Activated CD4-positive, alpha-beta T cell treated with anti-CD3 and anti-CD28 coated beads, Interleukin-2, amount 50 U/mL, for 1 hour (primary cell): Measurements from ENCODE around the gene RPLP1.
A peak's percentile ranks its signal among the peaks of the same experiment; 100 is the strongest.

Experiments used
- DNase-seq: peaks from one replicate; pipeline ENCODE4 v3.0.0-alpha.2; 2020

The RPLP1 gene

GRCh38 chr15:69452692-69453521, at the start of gene RPLP1:
Gene RPLP1 (plus strand): TSS chr15:69452818. CDS start chr15:69452949, 131 bp downstream.
- DNase-seq: peak; percentile 96

DNA sequence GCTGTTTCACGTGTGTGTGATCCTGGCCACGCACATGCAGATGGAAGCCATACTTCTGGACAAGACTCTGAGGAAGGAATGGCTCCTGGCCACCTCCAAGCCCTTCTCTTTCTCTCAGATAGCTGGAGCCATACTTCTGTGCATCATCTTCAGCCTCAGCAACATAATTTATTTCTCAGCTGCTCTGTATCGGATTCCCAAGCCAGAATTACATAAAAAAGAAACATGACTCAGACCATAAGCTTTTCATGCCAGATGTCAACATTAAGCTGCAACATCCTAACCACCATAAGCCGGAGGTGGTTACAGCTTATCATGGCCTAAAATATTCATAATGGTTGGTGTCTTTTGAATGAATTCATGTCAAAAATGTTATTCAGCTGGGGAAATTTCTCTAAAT, 49.0 kb upstream of the RPLP1 start:
- no peak for DNase-seq

DNA sequence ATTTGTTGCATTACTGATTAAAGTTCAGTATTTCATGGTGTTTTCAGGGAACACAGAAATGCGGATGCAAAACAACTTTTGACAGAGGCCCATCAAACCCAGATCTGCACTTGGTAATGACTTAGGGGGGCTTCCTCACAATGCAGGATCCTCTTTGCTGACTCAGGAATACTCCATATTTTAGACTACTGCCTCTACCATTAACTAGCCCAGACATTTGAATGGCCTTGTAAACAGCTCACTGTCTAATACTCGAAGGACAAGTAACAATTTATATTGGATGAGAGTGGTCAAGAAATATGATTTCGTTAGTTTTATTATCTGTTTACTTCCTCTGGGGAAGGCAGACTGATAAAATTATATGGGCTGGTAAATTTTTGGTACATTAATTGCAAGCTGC, 47.5 kb upstream of the RPLP1 start:
- DNase-seq: no peak

DNA sequence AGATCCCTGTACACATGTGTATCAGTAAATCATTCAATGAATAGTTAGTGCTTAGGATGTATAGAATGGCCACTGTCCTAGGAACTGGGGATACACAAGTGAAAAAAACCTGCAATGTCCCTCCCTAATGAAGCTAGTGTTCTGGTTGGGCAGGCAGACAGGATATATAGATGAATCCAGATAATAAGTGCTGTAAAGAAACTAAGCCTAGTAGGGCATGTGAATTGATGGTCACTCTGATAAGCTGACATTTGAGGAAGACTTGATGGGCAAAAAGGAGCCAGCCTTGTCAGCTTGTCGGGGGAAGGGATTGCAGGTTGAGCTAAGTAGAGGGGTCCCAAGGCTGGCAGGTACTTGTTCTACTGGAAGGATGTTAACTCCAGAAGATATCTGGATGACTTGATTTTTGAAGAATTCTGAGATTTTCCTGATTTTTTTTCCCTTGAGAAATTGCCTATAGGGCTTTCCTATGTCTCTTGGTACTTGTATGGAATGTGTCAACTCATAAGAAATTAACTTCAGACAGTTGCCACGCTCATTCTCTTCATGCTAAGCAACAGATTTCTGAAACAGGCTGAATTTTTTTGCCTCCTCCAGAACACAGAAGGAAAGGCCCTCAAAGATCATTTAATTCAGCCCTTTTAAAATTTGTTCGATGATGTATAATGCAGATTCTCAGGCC, 44.8 kb upstream of the RPLP1 start:
- no peak for DNase-seq

DNA sequence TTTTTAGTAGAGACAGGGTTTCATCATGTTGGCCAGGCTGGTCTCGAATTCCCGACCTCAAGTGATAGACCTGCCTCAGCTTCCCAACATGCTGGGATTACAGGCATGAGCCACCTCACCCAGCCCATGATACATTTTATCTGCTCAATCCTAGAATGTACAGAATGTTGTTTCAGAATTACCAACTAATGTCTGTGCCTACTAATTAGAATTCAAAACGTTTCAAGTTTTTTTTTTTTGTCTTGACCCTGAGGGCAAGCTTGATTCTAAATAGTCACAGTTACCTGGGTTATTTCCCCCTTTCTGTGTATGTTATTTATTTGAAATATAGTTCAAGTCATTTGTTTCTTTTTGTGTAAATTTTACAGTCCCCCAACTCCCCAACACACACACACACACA, 43.8 kb upstream of the RPLP1 start:
- DNase-seq: no peak

GRCh38 chr15:69410248-69410874, 42.3 kb upstream of the RPLP1 start:
- no peak for DNase-seq

DNA sequence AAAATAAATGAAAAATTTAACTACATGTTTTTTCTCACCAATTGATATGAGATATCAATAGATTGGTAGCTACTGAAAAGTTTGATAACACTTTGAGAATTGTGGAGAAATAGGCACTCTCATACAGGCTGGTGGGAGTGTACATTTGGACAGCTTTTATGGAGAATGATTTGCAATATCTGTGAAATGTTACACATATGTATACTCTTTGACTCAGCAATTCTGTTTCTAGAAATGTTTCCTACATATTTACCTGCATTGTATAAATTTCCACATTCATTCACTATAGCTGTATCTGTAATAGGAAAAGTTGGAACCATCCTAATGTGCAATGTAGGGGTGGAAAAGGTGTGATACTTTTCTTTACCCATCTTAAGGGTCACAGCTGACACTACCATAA, 40.3 kb upstream of the RPLP1 start:
- no peak for DNase-seq

- DNase-seq: no peak
Observed at GRCh38 chr15:69412701-69413100, 39.9 kb upstream of the RPLP1 start.

DNA sequence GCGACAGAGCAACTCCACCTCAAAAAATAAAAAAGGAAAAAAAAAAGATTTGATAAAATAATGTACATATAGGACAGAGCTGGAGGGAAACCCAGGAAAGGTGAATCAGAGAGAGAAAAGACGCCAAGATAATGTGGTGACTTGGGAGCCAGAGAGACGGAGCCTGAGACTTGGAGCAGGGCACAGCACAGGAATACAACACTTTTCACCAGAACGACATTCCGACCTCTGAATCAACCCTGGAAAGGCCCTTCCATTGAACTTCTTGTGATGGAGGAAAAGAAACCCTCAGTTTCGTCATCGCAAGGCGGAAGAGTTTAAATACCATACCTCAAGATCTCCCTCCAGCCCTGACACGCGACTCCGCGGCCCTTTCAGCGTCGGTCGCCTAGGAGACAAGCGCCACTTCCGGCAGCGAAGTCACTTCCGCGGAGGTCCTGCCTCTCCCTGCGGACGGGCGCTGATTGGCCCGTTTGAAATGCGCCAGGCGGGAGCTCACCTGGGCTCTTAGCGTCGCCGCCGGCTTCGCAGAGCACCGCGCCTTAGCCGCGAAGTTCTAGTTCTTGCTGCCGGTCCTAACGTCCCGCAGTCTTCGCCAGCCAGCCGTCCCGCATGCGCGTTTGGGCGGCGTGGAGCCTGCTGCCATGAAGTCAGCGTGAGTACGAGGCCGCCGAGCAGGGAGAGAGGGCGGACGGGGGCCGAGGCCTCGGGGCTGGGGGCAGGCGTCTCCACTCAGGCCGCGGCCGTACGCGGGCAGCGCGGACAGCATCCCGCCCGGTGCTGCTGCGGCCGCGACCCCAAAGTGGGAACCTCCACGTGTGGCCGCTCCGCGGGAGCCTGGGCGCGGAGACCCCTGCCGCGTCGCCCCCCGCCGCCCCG, 38.6 kb upstream of the RPLP1 start, which contains the start of gene KIF23:
Gene KIF23, plus strand, starts transcription at position 528 of the 879 bp plus-strand sequence. Its CDS starts 117 bp downstream, at position 645.
- peak; percentile 92 for DNase-seq

DNA sequence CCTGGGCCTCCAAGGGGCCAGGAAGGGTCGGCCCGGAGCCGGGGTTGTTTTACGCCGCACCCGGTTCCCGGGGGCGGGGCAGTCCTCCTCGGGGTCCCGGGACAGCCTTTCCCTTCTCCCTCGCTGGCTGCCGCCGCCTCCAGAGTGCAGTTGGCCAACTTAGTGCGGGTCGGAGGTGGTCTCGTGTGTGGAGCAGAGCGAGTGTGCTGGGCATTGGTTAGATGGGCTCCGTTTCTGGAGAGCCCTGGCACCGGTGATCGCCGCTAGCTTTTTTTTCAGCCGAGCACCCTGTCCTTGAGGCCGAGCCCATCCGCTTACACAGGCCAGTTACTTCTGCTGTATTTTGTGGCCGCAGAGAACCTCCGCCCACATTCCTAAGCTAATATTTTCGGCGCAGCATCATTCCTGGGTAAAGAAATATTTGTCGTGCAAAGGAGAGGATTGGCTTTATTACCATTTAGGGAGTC, 37.9 kb upstream of the RPLP1 start:
- no peak for DNase-seq

DNA sequence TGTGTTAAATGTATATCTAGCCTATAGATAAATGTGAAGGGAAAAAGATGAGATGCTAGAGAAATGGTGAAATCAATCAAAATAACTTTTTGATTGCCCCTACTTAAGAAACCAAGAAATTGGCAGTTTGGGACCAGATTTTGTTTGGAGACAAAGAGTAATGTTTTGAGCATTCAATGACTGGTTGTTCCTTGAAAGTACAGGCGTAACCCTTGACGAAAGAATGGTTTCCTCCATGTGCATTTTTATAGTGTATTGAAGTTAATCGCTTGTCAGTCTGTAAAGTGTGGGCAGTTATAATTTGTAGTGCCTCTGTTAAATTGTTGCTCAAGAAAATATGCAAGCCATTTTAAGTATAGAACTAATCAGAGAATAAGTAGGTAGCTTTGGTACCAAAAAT, 37.2 kb upstream of the RPLP1 start:
- no peak for DNase-seq

GRCh38 chr15:69417581-69417980, 35.0 kb upstream of the RPLP1 start:
- DNase-seq: no peak

GRCh38 chr15:69421498-69421897, 31.1 kb upstream of the RPLP1 start:
- DNase-seq: no peak

GRCh38 chr15:69422336-69422895, 30.2 kb upstream of the RPLP1 start:
- DNase-seq: no peak

GRCh38 chr15:69424001-69424400, 28.6 kb upstream of the RPLP1 start:
- DNase-seq: no peak

DNA sequence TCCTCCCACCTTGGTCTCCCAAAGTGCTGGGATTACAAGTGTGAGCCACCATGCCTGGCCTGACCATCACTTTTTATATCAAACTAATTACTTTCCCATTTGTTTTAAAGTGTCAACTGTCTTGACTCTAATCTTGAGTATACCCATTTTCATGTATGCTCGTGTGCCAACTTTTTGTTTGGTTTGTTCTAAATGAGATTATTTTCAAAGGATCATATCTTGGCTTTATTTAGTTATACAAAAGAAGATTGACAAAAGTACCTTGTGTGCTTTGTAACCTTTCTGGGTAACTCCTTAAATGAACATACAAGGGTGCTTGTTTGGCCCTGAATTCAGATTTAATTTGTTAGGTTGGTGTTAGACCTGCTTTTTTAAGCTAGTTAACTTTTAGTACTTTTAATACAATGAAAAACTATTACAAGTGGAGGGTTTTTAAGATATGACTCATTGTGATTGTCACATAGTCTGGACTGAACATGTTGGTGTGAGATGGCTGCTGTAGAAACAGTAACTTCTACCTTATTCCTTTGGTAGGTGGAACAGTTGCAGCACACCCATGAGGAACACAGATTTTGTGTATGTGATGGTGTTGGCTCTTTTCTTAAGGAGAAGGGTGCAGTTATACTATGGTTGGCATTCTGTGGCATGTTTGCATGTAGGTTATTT, 27.7 kb upstream of the RPLP1 start:
- no peak for DNase-seq

DNA sequence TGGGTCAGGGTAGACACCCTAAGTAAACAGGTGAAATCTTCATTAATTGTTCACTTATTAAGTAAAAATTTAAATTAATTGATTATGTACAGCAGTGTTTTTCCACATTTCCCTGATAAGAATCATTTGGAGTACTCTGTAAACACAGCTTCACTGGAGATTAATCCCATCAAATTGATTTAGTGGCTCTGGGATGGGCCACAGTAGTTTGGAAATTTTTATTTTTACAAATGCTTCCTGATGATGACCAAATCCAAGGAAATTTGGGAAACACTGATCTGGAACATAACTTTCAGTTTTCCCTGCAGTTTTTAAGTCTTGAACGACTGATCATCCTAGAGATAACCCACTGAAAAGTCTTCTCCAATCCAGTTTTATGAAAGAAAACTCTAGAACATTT, 18.8 kb upstream of the RPLP1 start:
- no peak for DNase-seq

DNA sequence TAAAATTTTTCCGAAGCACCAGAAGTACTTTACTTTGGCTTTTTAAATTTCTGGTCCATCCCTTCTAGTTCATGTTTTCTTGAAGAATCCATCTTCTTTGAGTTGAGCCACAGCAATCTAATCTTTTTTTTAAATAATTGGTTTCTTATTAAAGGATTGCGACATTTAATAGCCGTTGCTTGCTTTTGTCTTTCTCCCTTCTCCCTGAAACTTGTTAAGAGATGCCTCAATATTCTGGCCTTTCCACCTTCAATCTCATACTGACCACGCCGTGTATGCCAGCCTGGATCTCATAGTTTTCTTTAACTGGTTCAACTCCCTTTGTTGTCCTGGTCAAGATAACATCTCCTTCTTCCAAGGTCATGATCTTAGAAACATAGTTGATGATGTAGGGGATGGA, 18.4 kb upstream of the RPLP1 start:
- no peak for DNase-seq

GRCh38 chr15:69434679-69435078, 17.9 kb upstream of the RPLP1 start:
- no peak for DNase-seq

DNA sequence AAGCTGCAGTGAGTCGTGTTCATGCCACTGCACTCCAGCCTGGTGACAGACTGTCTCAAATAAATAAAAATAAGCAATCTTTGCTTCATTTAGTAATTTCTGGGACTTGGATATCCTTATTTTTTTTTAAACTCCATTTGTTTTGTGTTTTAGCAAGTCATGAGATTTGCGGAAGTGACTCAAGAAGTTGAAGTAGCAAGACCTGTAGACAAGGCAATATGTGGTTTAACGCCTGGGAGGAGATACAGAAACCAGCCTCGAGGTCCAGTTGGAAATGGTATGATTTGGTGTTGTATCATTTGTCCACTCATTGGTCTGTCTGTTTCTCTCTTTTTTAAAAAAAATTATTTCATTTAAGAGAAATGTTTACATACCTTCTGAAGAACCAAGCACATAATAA, 16.6 kb upstream of the RPLP1 start:
- no peak for DNase-seq

DNA sequence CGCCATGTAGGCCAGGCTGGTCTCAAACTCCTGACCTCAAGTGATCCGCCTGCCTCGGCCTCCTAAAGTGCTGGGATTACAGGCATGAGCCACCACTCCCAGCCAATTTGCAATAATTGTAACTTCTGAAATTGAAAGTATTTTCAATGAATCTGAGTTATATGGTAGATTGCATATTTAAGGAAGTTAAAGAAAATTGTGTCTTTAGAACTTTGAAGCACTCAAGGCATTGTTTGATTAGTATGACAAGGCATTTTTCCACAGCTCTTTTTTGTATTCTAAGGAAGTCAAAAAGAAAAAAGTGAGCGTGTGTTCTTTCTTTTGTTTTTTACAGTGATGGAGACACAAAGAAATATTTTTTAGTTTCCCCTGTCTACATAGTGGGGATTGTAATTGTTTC, 15.7 kb upstream of the RPLP1 start:
- no peak for DNase-seq

DNA sequence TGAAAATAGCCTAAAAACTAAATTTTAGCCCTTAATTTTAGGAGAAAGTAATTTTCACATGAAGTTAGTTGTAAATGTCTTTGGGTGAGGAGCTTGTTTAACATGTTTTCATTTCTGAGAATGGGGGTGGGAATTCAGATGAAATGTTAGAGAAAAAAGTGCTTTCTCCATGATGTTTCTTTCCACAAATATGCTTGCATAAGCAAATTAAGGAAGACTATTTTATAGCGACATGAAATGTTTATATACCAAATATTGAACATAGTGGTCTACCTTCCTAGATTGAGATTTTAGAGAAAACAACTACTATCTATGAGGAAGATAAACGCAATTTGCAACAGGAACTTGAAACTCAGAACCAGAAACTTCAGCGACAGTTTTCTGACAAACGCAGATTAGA, 13.0 kb upstream of the RPLP1 start:
- DNase-seq: no peak
